Epithelial cell of esophagus (primary cell): ENCODE data around the gene CLEC4E.

Experiments used
- DNase-seq: peaks from one replicate; pipeline ENCODE4 v3.0.0; 2010; ENCODE audit warnings: low read depth
- H3K4me3 ChIP-seq: 2 replicates; pipeline ENCODE4 v1.5.1; 2011; ENCODE audit warnings: mild to moderate bottlenecking, low read length, control low read depth
- CTCF ChIP-seq: IDR thresholded peaks from 2 replicates; pipeline ENCODE4 v1.5.1; 2011; ENCODE audit warnings: low read depth, mild to moderate bottlenecking, low read length, control low read depth, inconsistent platforms; ENCODE audit not compliant: insufficient read depth; ENCODE audit errors: missing control alignments

Gene CLEC4E

DNA sequence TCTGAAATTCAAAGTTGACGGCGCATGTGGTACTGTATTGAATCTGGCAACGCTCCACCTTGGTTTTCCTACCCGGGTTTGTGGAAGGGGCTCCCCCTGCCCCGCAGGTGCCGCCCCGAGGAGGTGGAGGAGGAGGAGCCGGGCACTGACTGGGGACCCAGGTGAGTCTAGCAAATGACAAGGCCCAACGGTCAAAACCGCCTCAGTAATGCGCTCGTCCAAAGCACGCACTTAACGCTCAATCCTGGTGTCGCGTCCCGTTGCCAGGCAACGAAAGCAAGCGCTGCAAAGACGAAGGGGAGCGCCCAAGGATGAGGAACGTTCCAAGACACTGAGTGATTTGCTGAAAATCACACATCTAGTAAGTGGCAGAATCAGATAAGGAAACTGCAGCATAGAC is 24.0 kb upstream of the CLEC4E start:
- TF ChIP-seq CTCF, result no peak
- no peak overlapping the region for H3K4me3 ChIP-seq
- peak; percentile 27 for DNase-seq

- no peak for DNase-seq
- TF ChIP-seq CTCF, result no peak
- no peak overlapping the region for H3K4me3 ChIP-seq
Observed at GRCh38 chr12:8563356-8563755, 22.7 kb upstream of the CLEC4E start.

DNA sequence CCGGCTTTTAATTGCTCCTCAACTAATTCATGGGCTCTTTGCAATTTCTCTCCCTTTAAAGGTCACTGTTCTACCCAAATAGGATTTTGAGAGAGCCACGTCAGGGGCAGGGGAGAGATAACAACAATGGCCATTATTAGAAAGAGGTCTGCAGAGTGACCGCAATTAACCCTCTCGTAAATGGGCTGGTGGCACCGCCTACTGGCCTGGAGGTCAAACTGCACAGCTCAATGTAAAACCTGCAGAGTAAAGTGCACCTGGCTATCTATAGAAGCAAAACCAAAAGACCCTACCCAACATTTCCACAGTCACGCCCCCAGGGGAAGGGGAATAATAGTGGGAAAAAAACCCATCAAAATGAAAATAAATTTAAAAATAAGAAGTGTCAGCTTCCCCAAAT is 21.6 kb upstream of the CLEC4E start:
- no peak overlapping the region for H3K4me3 ChIP-seq
- peak; percentile 58 for TF ChIP-seq CTCF
- DNase-seq, result peak; percentile 39

DNA sequence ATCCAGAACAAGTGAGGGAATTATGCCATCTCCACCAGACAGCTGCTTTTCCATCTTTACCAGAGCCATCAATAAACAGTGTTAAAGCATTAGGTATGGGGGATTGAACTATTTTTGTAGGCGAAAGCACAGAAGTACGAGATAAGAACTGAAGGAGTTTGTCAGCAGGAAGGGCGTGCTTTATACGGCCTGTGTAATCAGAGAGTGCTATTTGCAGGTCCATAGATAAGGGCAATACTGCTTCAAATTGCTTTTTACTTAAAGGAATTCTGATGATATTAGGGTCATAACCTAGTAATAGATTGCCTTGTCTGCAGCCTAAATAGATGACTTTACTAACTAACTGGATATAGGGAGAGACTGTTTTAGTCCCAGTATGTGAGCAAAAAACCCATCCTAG is 20.3 kb upstream of the CLEC4E start:
- H3K4me3 ChIP-seq, result no peak overlapping the region
- DNase-seq, result no peak
- TF ChIP-seq CTCF, result no peak

GRCh38 chr12:8559676-8560075 is 19.0 kb upstream of the CLEC4E start:
- no peak for TF ChIP-seq CTCF
- DNase-seq, result no peak
- no peak overlapping the region for H3K4me3 ChIP-seq

GRCh38 chr12:8556531-8557097 is 15.9 kb upstream of the CLEC4E start:
- TF ChIP-seq CTCF, result no peak
- H3K4me3 ChIP-seq, result no peak overlapping the region
- peak; percentile 51 for DNase-seq

GRCh38 chr12:8554451-8555195 is 13.9 kb upstream of the CLEC4E start:
- TF ChIP-seq CTCF, result no peak
- H3K4me3 ChIP-seq, result no peak overlapping the region
- peak; percentile 65 for DNase-seq
